GM19043 (cell line): ENCODE measurements around the gene LRRC7.
"Not testable (repeated sequence)": the region's sequence is repeated elsewhere in the genome, so short reads cannot be mapped to it uniquely, and the experiment has no call there.

Experiments
- ATAC-seq: cut with Tn5 transposase; IDR thresholded peaks from one replicate; pipeline ENCODE4 v1.9.1; 2021; ENCODE audit warnings: low read depth; ENCODE audit not compliant: unreplicated experiment

LRRC7 gene

GRCh38 chr1:70024272-70024671, 456.6 kb downstream of the LRRC7 start:
- ATAC-seq: no peak

GRCh38 chr1:70025052-70025451, 457.3 kb downstream of the LRRC7 start:
- ATAC-seq: no peak

DNA sequence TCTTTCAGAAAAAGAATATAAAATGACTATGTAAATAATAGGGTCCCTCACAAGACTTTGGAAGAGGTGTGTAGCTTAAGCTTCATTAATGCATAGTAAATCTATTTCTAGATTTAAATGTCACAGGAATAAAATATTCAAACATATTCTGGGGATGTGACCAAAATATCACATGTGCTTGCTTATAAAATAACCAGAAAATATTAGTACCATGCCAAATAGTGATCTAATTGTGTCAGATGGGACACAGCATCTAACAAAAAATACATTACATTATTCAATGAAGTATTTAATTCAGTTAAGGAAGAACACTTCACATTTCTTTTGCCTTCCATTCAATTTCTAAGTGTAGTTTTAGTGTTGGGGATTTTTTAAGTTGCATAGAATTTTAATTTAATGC, 458.1 kb downstream of the LRRC7 start:
- ATAC-seq: no peak

GRCh38 chr1:70033266-70033873, 465.6 kb downstream of the LRRC7 start:
- ATAC-seq: peak; percentile 83

DNA sequence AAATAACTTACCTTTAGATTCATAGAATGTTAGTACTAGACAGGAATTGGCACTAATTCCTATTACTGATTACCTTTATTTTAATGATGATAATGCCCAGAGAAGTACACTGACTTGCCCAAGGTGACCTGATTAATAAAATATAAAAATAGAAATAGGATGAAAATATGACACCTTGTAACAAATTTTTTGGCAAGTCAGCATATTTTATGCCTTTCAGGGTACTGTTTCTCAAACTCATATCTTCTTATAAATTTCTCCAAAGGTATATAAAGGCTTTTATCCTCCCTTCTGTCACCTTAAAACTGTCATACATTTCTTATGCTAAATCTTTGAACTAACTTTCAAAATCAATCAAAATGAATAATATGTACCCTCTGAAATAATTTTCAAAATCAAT, 466.2 kb downstream of the LRRC7 start:
- ATAC-seq: no peak

DNA sequence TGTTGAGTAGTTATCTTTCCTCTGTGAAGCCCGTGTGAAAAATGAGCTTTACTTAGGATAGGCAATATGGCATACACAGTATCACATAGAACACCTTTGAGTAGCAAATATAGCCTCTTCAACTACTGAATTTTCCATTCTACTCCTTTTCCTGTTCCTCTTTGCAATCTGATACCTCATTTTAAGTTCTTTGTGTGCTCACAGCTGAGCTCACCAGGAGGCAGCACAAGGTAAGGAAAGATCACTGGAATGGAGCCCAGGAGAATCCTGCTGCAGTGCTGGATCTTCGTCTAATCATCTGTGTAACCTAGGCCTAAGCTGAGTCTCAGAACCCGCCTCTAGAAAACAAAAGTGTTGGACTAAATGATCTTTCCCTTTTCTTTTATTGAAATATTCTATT, 466.7 kb downstream of the LRRC7 start:
- ATAC-seq: no peak

DNA sequence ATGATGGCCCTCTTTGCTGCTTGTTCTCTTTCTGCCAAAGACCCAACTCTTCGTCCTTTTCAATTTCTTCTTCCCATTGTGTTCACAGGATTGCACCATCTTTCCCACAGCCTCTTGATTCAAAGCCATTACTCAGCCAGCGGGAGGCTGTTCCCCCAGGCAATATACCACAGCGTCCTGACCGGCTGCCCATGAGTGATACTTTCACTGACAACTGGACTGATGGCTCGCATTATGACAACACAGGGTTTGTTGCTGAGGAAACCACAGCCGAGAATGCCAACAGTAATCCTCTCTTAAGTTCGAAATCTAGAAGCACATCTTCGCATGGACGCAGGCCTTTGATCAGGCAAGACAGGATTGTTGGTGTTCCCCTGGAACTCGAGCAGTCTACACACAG, 470.3 kb downstream of the LRRC7 start:
- no peak for ATAC-seq

DNA sequence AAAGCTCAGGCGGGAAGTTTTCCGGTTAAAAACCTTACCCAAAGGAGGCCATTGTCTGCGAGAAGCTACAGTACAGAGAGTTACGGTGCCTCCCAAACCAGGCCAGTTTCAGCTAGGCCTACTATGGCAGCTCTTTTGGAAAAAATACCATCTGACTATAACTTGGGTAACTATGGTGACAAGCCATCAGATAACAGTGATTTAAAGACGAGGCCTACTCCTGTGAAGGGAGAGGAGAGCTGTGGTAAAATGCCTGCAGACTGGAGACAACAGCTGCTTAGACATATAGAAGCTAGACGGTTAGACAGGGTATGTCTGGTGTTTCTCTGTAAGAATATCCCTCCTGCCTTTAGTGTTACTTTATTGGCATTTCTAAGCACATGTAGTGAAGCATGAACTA, 471.8 kb downstream of the LRRC7 start:
- ATAC-seq: no peak

GRCh38 chr1:70041317-70042045, 473.8 kb downstream of the LRRC7 start:
- no peak for ATAC-seq

- ATAC-seq: no peak
Measured at GRCh38 chr1:70042090-70042731, 474.5 kb downstream of the LRRC7 start.

DNA sequence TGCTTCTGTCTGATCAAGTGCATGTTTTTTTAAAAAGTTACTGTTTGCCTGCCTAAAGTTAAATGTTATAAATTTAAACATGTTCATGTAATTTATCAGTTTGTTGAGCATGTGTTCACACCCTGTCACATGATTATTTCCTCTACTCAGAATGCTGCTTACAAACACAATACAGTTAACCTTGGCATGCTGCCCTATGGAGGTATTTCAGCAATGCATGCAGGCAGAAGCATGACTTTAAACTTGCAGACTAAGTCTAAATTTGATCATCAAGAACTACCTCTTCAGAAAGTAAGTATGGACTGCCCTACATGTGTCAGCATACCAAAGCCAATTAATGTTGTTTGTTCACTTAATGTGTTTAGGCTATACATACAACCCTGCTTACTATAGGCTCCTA, 476.1 kb downstream of the LRRC7 start:
- no peak for ATAC-seq

GRCh38 chr1:70044832-70045231, 477.1 kb downstream of the LRRC7 start:
- ATAC-seq: no peak

DNA sequence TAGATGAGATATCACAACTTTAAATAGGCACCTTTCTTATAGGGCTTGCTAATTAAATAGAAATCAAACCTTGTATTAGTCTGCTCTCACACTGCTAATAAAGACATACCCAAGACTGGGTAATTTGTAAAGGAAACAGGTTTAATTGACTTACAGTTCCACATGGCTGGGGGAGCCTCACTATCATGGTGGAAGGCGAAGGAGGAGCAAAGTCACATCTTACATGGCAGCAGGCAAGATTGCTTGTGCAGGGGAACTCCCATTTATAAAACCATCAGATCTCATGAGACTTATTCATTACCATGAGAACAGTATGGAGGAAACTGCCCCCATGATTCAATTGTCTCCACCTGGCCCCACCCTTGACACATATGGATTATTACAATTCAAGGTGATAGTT, 477.9 kb downstream of the LRRC7 start:
- ATAC-seq: not testable (repeated sequence)

DNA sequence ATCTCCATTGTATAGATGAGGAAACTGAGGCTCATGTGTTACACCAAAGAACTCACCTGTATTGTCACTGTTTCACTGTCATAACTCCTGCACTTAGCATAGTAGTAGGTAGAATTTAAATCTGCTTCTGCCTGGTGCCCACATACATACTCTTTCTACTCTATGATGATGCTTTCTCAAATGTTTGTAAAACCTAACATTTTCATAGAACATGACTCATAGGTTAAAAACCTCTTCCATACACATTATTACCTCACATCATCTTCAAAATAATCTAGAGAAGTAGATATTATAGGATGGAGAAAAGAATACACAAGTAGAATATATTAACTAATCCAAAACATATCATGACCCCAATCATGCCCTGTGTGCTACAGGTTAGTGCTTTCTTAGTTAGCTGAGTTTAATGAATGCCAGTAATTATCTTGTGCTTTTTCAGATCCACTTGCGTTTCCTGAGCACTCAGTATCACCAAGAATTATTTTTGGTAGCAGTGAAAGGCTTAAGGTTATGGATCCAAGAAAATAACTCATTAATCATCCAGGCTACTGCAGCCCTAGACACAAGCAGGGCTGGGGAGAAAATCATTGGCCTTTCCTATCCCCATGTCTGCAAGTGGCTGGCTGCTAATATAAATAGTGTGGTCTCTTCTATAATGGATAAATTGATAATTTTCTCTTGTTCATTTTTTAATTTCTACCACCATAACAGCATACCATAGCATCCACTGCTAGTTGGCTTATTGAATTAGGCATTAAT, 480.8 kb downstream of the LRRC7 start:
- no peak for ATAC-seq

DNA sequence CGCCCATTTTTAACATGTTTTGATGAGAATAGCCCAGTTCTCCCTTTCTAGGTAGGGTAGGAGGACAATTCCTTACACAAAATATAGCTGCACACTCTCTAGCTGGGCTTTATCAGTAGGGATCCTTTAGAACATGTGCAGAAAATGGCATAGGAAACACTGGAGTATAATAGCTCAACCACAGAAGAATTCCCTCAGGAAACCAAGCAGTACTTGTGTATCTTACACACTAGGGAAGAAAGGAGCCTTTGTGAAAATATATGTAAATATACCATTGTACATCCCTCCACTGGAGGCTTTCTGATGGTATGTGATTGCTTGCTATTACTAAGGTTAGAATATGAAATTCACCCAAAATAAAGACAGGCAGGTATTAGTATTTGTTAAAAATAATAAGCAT, 484.2 kb downstream of the LRRC7 start:
- ATAC-seq: no peak

- no peak for ATAC-seq
Measured at GRCh38 chr1:70057500-70057899, 489.8 kb downstream of the LRRC7 start.

DNA sequence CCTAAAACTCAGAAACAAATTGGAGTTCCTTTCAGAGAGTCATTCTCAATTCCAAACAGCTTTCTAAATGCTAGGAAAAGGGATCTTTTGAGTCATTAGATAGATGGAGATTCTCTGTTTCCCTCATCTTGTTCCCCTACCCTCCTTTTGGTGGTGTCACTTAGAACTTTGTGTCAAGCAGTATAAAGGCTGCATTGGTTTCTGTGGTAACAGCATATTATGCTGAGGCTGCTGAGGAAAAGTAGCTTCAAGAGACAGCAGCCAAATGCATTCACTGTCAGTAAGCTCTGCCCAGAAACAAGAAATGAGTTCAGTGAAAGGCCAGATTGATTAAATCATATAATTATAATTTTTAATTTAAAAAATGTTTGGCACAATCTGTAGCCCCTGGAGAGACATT, 493.5 kb downstream of the LRRC7 start:
- no peak for ATAC-seq

DNA sequence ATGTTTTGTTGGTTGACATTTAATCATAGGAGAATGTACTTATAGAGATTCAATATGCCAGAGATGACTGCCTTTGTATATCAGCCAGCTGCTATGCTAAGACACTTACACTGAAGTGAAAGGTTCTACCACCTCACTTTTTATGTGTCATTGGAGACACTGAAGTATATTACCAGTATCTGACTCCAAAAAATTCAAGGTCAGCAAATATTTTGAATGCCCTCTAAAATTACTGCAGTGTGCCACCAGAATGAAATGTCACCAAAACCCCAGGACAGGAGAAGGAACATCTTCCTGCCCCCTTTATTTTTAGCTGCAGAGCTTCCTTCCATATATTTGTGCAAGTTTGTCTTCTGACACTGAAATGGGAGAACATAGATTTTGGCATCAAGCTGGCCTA, 496.1 kb downstream of the LRRC7 start:
- ATAC-seq: no peak

GRCh38 chr1:70066711-70067110, 499.0 kb downstream of the LRRC7 start:
- no peak for ATAC-seq

DNA sequence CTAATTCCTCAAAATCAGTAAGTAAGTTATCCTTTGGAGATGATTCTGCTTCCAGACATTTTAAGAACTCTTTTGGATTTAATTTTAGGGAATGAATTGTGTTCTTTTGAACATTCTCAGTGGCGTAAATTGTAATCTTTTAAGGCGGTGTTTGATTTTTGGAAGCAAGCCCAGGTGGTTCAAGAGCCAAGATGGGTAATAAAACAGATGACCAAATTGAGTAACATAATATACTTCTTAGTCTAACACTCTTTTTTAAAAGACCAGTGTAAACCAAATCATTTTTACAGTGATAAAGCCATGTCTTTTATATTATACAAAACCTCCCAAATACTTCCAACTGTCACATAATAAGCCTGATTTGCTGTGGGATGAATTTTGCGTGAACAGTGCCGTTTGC, 503.9 kb downstream of the LRRC7 start:
- ATAC-seq: no peak

- ATAC-seq: no peak
Measured at GRCh38 chr1:70072231-70072751, 504.6 kb downstream of the LRRC7 start.
